GM19463 (cell line): ENCODE measurements around the gene EFCAB3.
A peak's percentile ranks its signal among the peaks of the same experiment; 100 is the strongest.
"Not testable (repeated sequence)": the region's sequence is repeated elsewhere in the genome, so short reads cannot be mapped to it uniquely, and the experiment has no call there.

Source experiments
- ATAC-seq: cut with Tn5 transposase; IDR thresholded peaks from one replicate; pipeline ENCODE4 v1.9.1; 2021; ENCODE audit warnings: mild to moderate bottlenecking, moderate library complexity; ENCODE audit not compliant: unreplicated experiment

The EFCAB3 gene

DNA sequence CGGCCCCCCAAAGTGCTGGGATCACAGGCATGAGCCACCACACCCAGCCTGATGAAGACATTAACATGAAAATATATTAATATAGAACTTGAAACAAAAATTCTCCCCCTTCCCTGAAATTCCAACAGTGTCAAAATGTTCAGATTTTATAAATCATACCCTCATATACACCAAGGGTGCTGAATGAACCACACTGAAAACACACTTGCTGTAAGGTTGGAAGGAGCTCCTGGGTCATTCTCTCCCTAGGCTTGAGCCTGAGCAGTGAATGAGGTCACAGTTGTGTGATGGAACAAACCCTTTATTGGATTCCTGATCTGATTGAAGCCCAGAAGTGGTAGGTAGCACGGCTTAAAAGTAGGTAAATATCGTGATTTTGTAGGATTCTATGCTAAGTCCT lies at the start of gene EFCAB3:
TSS of gene EFCAB3 (plus strand) at position 301 of the 400 bp plus-strand sequence. CDS start 2,427 bp downstream, outside the sequence.
- ATAC-seq: no peak

GRCh38 chr17:62336527-62336926 lies 43.8 kb upstream of the EFCAB3 start:
- ATAC-seq: no peak

- ATAC-seq: no peak
These were observed 36.5 kb upstream of the EFCAB3 start for GRCh38 chr17:62343764-62344270.

- no peak for ATAC-seq
These were observed 29.2 kb upstream of the EFCAB3 start for GRCh38 chr17:62351176-62351575.

GRCh38 chr17:62366191-62366590 lies 14.2 kb upstream of the EFCAB3 start:
- ATAC-seq: no peak

DNA sequence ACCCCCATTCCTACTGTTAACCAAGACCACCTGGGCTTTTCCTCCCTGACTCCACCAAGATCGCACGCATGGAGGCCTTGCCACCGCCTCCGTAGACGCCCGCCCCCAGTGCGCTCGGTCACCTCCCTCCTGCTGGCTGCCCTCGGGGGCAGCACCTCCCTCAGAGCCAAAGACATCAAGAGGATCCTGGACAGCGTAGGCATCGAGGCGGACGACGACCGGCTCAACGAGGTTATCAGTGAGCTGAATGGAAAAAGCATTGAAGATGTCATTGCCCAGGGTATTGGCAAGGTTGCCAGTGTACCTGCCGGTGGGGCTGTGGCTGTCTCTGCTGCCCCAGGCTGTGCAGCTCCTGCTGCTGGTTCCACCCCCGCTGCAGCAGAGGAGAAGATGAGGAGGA lies 1.2 kb downstream of the EFCAB3 start:
- ATAC-seq: no peak

- no peak for ATAC-seq
These were observed 8.5 kb downstream of the EFCAB3 start for GRCh38 chr17:62388856-62389255.

- ATAC-seq: no peak
These were observed 12.6 kb downstream of the EFCAB3 start for GRCh38 chr17:62392908-62393307.

- no peak for ATAC-seq
These were observed 18.5 kb downstream of the EFCAB3 start for GRCh38 chr17:62398891-62399290.

GRCh38 chr17:62405451-62405850 lies 25.1 kb downstream of the EFCAB3 start:
- ATAC-seq: no peak

GRCh38 chr17:62413090-62413489 lies 32.7 kb downstream of the EFCAB3 start:
- ATAC-seq: not testable (repeated sequence)

DNA sequence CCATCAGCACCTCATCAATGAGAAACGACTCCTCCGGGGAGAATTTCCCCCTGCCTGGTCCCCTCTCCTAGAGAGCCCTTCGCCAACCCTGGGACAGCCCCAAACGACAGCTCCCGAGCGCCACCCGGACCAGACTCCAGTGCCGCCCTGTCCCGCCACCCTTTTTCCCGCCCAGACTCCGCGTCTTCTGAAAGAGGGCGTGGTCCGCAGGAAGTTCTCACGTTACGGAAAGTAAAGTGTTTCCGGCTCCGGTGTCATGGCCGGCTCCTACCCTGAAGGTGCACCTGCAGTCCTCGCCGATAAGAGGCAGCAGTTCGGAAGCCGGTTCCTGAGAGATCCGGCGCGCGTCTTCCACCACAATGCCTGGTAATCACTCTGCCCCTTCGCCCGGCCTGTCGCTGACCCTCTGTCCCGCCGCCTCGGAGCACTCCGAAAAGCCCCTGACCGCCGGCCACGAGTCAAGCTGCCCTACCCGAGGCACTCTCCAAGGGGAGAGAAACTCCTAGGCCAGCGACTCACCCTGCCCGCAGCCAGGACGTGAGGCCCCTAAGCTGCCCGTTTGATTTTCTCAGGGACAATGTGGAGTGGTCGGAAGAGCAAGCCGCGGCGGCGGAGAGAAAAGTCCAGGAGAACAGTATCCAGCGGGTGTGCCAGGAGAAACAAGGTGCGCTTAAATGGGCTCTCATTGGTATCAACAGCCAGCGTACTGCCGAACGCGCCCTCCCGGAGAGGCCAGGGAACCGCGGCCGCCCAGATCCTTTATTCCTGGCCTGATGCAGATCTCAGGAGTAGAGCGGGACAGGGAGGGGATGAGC lies 43.5 kb downstream of the EFCAB3 start, which contains the start of gene METTL2A:
TSS of gene METTL2A (plus strand) at position 251 of the 815 bp plus-strand sequence. CDS start at position 257, 6 bp downstream.
- peak; percentile 94 for ATAC-seq

- ATAC-seq: not testable (repeated sequence)
These were observed 45.9 kb downstream of the EFCAB3 start for GRCh38 chr17:62426214-62426613.

GRCh38 chr17:62435251-62435650 lies 54.9 kb downstream of the EFCAB3 start:
- not testable (repeated sequence) for ATAC-seq

DNA sequence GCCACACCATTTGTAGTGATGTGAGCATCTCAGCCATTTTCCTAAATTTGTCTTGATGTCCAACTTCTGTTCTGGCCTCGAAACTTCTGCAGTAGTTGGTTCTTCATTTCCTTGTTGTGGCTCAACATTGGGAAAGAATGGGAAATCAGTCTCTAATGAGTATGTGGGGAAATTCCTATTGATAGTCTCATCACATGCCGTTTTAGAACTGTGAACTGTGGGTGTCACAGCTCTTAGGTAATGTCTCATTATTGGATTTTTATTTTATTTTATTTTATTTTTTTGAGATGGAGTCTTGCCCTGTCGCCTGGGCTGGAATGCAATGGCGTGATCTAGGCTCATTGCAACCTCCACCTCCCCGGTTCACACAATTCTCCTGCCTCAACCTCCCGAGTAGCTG lies 60.8 kb downstream of the EFCAB3 start:
- not testable (repeated sequence) for ATAC-seq

- no peak for ATAC-seq
These were observed 63.7 kb downstream of the EFCAB3 start for GRCh38 chr17:62444063-62444462.

DNA sequence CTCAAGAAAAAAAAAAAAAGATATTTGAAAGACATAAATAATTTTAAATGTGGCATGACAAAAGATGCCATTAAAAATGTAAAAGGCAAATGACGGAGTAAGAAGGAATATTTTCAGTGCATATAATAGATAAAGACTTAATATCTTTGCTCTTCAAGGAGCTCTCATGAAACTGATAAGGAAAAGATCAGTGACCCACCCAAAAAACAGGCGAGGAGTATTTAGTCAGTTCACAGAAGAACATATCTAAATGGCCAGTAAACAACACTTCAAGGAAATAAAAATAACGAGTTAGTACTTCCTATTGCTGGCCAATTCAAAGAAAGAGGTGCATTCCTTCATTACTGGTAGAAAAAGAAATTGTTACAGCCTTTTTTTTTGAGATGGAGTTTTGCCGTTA lies 65.4 kb downstream of the EFCAB3 start:
- not testable (repeated sequence) for ATAC-seq

- not testable (repeated sequence) for ATAC-seq
These were observed 71.8 kb downstream of the EFCAB3 start for GRCh38 chr17:62452195-62452594.

- not testable (repeated sequence) for ATAC-seq
These were observed 72.7 kb downstream of the EFCAB3 start for GRCh38 chr17:62453041-62453440.

GRCh38 chr17:62453656-62454055 lies 73.3 kb downstream of the EFCAB3 start:
- not testable (repeated sequence) for ATAC-seq

- peak; percentile 36 for ATAC-seq
These were observed 73.8 kb downstream of the EFCAB3 start for GRCh38 chr17:62454111-62454510.

DNA sequence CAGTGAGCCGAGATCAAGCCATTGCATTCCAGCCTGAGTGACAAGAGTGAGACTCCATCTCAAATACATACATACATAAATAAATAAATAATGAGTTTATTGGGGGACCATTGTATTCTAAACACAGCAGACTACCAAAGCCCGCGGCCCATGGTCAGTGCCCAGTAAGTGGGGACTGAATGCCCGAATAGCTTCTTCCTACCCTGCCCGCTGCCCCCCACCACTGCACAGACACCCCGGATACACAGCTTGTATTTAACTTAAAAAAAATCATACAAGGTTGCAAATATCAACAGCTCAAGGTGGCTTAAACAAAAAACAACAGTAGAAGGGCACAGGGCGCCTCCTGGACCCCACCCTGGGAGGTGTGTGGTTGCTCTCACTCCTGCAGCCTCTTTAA lies 75.7 kb downstream of the EFCAB3 start:
- ATAC-seq: no peak
